PFSK-1 (cell line): Measurements from ENCODE around the gene SLC39A8.

Experiments
- FOXP2 ChIP-seq: optimal IDR thresholded peaks from 2 replicates; pipeline ENCODE3; 2011; ENCODE audit warnings: borderline replicate concordance, control low read depth, inconsistent platforms; ENCODE audit not compliant: insufficient read depth; ENCODE audit errors: extremely low read length, extremely low read depth
- POLR2AphosphoS5 ChIP-seq: IDR thresholded peaks from 2 replicates; pipeline ENCODE4 v1.6.1; 2012; ENCODE audit warnings: low read depth, mild to moderate bottlenecking, control low read depth, low read length, moderate library complexity
- REST ChIP-seq, 2 experiments: IDR thresholded peaks; 2 replicates each; pipeline versions ENCODE4 v1.6.1 to v1.8.0; 2011 to 2012; ENCODE audit warnings: low read depth in 2 of 2, low read length in 2 of 2, control low read depth in 1 of 2, inconsistent platforms in 1 of 2, mild to moderate bottlenecking in 1 of 2, moderate library complexity in 1 of 2; ENCODE audit not compliant: insufficient read depth in 1 of 2
- SIN3A ChIP-seq: IDR thresholded peaks from 2 replicates; pipeline ENCODE4 v1.6.1; 2012; ENCODE audit warnings: mild to moderate bottlenecking, low read length, moderate library complexity, borderline replicate concordance; ENCODE audit not compliant: insufficient read depth
- TAF1 ChIP-seq: IDR thresholded peaks from 2 replicates; pipeline ENCODE4 v1.6.1; 2012; ENCODE audit warnings: low read length, control low read depth, borderline replicate concordance; ENCODE audit not compliant: insufficient read depth

The SLC39A8 gene

GRCh38 chr4:102223461-102223860 is 121.8 kb downstream of the SLC39A8 start:
- no peak for TF ChIP-seq POLR2AphosphoS5
- TF ChIP-seq REST (IDR thresholded peaks at IDR 0.05; ENCODE audit: insufficient read depth in 1 of 2, low read depth in 2 of 2, low read length in 2 of 2), result no peak
- no peak for TF ChIP-seq SIN3A
- no peak for TF ChIP-seq FOXP2
- no peak for TF ChIP-seq TAF1

DNA sequence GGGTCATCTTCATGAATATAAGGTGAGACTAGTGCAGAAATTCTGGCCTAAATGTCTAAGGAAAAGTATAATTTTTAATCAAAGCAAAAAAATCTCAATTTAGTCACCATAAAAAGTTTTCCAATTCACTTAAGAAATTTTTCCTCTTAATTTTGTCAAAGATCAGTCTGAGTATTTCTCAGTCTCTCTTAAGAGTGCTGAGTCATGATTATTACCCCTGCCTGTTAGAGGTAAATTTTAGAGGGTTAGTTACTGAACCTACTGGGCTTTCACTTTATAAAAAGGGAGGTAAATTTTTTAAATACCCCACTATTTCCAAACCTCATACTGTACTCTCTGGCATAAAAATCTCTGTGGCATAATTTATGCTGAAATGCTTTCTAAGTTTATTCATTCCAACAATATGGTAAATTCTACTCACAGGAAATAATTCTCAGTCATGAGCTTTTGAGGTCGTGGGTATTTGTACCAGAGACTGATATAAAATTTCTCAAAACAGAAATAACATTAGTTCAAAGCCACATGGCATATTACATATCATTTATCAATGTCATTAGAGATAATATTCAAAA is 122.4 kb downstream of the SLC39A8 start:
- no peak for TF ChIP-seq REST (IDR thresholded peaks at IDR 0.05; ENCODE audit: insufficient read depth in 1 of 2, low read depth in 2 of 2, low read length in 2 of 2)
- TF ChIP-seq FOXP2, result no peak
- TF ChIP-seq POLR2AphosphoS5, result no peak
- no peak for TF ChIP-seq TAF1
- TF ChIP-seq SIN3A, result no peak

- TF ChIP-seq REST (IDR thresholded peaks at IDR 0.05; ENCODE audit: insufficient read depth in 1 of 2, low read depth in 2 of 2, low read length in 2 of 2), result no peak
- TF ChIP-seq FOXP2, result no peak
- no peak for TF ChIP-seq SIN3A
- no peak for TF ChIP-seq TAF1
- no peak for TF ChIP-seq POLR2AphosphoS5
These were observed 126.2 kb downstream of the SLC39A8 start for GRCh38 chr4:102219129-102219528.

DNA sequence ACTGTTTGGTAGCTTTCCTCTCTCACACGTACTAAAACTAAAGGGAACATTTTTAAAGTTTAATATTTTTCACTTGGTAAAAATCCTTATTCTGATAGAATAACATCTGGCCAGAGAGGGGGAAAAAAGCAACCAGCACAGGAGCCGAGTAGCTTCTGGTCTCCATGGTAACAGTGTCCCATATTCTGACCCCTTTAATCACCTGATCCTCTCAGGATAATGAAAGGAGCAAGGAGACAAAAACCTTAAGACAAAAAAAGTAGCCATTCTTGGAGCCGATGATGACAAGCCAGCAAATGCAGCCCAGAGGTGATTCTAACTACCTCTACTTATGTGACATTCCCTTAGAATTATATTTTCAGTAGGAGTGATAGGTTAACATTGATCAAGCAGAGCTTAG is 126.6 kb downstream of the SLC39A8 start:
- TF ChIP-seq FOXP2 (no peak), TAF1 (no peak), POLR2AphosphoS5 (no peak), SIN3A (no peak), REST (IDR thresholded peaks at IDR 0.05; ENCODE audit: insufficient read depth in 1 of 2, low read depth in 2 of 2, low read length in 2 of 2) (no peak)
